K562 (cell line): ENCODE data around the gene FGFR4. TPM values are rescaled to one million over a fixed set of nuclear protein-coding genes. Genes with fewer than 3 reads are reported as not detected.

ENCODE experiments used
- ATF7 ChIP-seq: fragments of 450-650 bp; IDR thresholded peaks from 2 replicates; pipeline ENCODE4 v1.7.1; 2014; ENCODE audit warnings: mild to moderate bottlenecking, moderate library complexity
- GATAD2B ChIP-seq: fragments of 450-650 bp; IDR thresholded peaks from 2 replicates; pipeline ENCODE4 v1.6.1; 2017; ENCODE audit warnings: mild to moderate bottlenecking, borderline replicate concordance
- HEY1 ChIP-seq: fragments of 250-450 bp; sonication (Bioruptor Pico); IDR thresholded peaks from 2 replicates; pipeline ENCODE4 v1.5.0; 2020; ENCODE audit warnings: mild to moderate bottlenecking, moderate library complexity, borderline replicate concordance
- MCM5 ChIP-seq: fragments of 450-650 bp; IDR thresholded peaks from 2 replicates; pipeline ENCODE4 v1.6.1; 2016; ENCODE audit warnings: low read depth
- MTF1 ChIP-seq: fragments of 250-450 bp; sonication (Bioruptor Pico); IDR thresholded peaks from 2 replicates; pipeline ENCODE4 v1.9.0; 2021; ENCODE audit warnings: moderate library complexity, mild to moderate bottlenecking, inconsistent platforms, borderline replicate concordance
- MYBL2 ChIP-seq, 2 experiments: fragments of 450-650 bp in 1 of 2; sonication (generic) in 1 of 2; formaldehyde crosslinking in 1 of 2; IDR thresholded peaks; 2 replicates each; pipeline versions ENCODE4 v1.6.1 to v1.8.1; 2017 to 2022; ENCODE audit warnings: borderline replicate concordance in 1 of 2, inconsistent platforms in 1 of 2, low read depth in 1 of 2, mild to moderate bottlenecking in 1 of 2, missing genetic modification reagents in 1 of 2, moderate library complexity in 1 of 2
- RAD21 ChIP-seq, 2 experiments: fragments of 250-450 bp in 1 of 2; fragments of 450-650 bp in 1 of 2; sonication (Bioruptor Pico) in 1 of 2; formaldehyde crosslinking in 1 of 2; IDR thresholded peaks in 1 of 2; conservative IDR thresholded peaks in 1 of 2; 2 replicates each; pipeline versions ENCODE4 v1.4.0 to v1.8.0; 2020 to 2022; ENCODE audit warnings: mild to moderate bottlenecking in 2 of 2, moderate library complexity in 1 of 2
- SMAD4 ChIP-seq: fragments of 250-450 bp; sonication (Bioruptor Pico); conservative IDR thresholded peaks from 2 replicates; pipeline ENCODE4 v1.8.0; 2021; ENCODE audit warnings: inconsistent platforms, mild to moderate bottlenecking, moderate library complexity
- SMARCA5 ChIP-seq: fragments of 450-650 bp; IDR thresholded peaks from 2 replicates; pipeline ENCODE4 v1.6.1; 2016
- STAG1 ChIP-seq: sonication (generic); formaldehyde crosslinking; IDR thresholded peaks from 2 replicates; pipeline ENCODE4 v1.5.0; 2020; ENCODE audit warnings: missing genetic modification reagents, borderline replicate concordance
- ZBTB7A ChIP-seq: IDR thresholded peaks from 2 replicates; pipeline ENCODE4 v1.6.1; 2011; ENCODE audit warnings: low read depth, mild to moderate bottlenecking, low read length, moderate library complexity, borderline replicate concordance; ENCODE audit not compliant: control insufficient read depth
- ZFP36 ChIP-seq: fragments of 150-350 bp; IDR thresholded peaks from 2 replicates; pipeline ENCODE4 v1.6.1; 2018; ENCODE audit warnings: low read length, low read depth; ENCODE audit not compliant: partially characterized antibody
- ZNF3 ChIP-seq: fragments of 250-450 bp; sonication (Bioruptor Pico); IDR thresholded peaks from 2 replicates; pipeline ENCODE4 v1.5.0; 2021; ENCODE audit warnings: mild to moderate bottlenecking, moderate library complexity
- ZNF41 ChIP-seq: fragments of 250-450 bp; sonication (Bioruptor Pico); conservative IDR thresholded peaks from 2 replicates; pipeline ENCODE4 v1.4.0; 2020; ENCODE audit warnings: mild to moderate bottlenecking
- ZNF445 ChIP-seq: fragments of 250-450 bp; sonication (Bioruptor Pico); IDR thresholded peaks from 2 replicates; pipeline ENCODE4 v1.4.0; 2020; ENCODE audit warnings: low read depth, mild to moderate bottlenecking, moderate library complexity
- ZNF696 ChIP-seq: fragments of 250-450 bp; sonication (Bioruptor Pico); conservative IDR thresholded peaks from 2 replicates; pipeline ENCODE4 v1.4.0; 2020; ENCODE audit warnings: mild to moderate bottlenecking, moderate library complexity
- ZNF778 ChIP-seq: fragments of 450-650 bp; formaldehyde crosslinking; IDR thresholded peaks from 2 replicates; pipeline ENCODE4 v1.4.0; 2020; ENCODE audit warnings: mild to moderate bottlenecking, moderate library complexity
- polyA plus RNA-seq, 8 experiments: library from polyadenylated mRNA; depleted of rRNA in 4 of 8; stranded (reverse) in 5 of 8; unstranded in 3 of 8; fragments of >200 nt; fragmentation: Nextera tagmentation in 2 of 8; fragmentation: Illumina TruSeq in 1 of 8; extraction: Ambion mirVana in 2 of 8; extraction: Trizol in 1 of 8; gene quantifications; 2 replicates each; pipeline versions ENCODE4 v1.2.1 to v1.2.3, GENCODE V29; 2011 to 2014; ENCODE audit warnings: inconsistent platforms in 1 of 8, missing spikeins in 1 of 8
- total RNA-seq, 7 experiments: library from RNA; depleted of rRNA in 6 of 7; stranded (reverse); fragments of >200 nt in 6 of 7; fragmentation: Illumina TruSeq in 2 of 7; extraction: Trizol in 2 of 7; gene quantifications; 2 replicates each; pipeline versions ENCODE4 v1.2.1 to v1.2.3, GENCODE V29; 2011 to 2021; ENCODE audit warnings: low replicate concordance in 1 of 7
- TF ChIP-seq, protein P1 (sequence below): sonication (generic); formaldehyde crosslinking; IDR thresholded peaks from 2 replicates; pipeline ENCODE4 v1.8.1; 2022; ENCODE audit warnings: missing genetic modification reagents
- TF ChIP-seq, protein P2 (sequence below): sonication (generic); formaldehyde crosslinking; IDR thresholded peaks from 2 replicates; pipeline ENCODE4 v1.8.0; 2022; ENCODE audit warnings: missing genetic modification reagents, mild to moderate bottlenecking, moderate library complexity, borderline replicate concordance
- TF ChIP-seq, protein P3 (sequence below): sonication (generic); formaldehyde crosslinking; IDR thresholded peaks from 2 replicates; pipeline ENCODE4 v1.8.1; 2023; ENCODE audit warnings: mild to moderate bottlenecking, missing genetic modification reagents
- TF ChIP-seq, protein P4 (sequence below): fragments of 250-450 bp; sonication (Bioruptor Pico); IDR thresholded peaks from 2 replicates; pipeline ENCODE4 v1.5.1; 2021; ENCODE audit warnings: mild to moderate bottlenecking

Gene FGFR4
- total and polyA plus RNA-seq, 9 of the 15 experiments (the other 6 are each of a cell fraction or from before 2014, with no cell fraction given): 0.76 to 35.4 (median 7.5) TPM

DNA sequence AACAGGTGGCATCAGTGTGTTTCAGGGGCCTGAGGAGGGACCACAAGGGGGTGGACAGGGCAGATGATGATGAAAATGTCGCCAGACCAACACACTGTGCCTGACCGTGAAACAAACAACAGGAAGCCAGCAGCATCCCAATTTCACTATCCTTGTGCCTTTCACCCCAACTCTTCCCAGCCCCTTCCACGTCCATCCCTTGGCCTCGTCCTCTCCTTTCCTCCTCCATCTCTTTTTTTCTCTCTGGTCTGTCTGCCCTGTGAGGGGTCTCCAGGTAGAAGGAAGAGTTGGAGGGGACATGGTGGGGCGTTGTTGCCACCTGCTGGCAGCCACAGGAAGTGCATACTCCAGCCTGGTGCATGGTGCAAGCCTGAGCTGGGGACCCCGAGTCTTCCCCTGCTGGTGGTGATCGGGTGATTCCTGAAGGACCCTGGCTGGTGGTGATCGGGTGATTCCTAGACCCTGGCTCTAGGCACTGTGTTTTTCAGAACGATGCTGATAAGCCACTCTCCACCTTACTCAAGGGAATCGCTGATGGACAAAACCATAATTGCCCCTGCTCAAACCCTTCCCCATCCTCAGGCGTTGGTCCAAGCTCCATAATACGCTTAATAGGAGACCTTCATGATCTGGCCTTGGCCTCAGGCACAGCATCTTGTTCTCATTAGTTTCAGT is 25.1 kb downstream of the FGFR4 start (continued):
- 0 out of 2 replicates have a peak, but pooled peaks have one; percentile 22 for TF ChIP-seq ATF7
- TF ChIP-seq ZFP36: peak; percentile 3
- TF ChIP-seq HEY1 (CRISPR knock-in tag): no peak
- no peak for TF ChIP-seq ZNF696 (CRISPR knock-in tag)
- no peak for TF ChIP-seq SMAD4 (CRISPR knock-in tag)
- no peak for TF ChIP-seq GATAD2B
- peak; percentile 28; the same call in 1 of the 2 replicates for TF ChIP-seq SMARCA5
- TF ChIP-seq ZNF778 (CRISPR knock-in tag): no peak
- TF ChIP-seq, protein P1, sequence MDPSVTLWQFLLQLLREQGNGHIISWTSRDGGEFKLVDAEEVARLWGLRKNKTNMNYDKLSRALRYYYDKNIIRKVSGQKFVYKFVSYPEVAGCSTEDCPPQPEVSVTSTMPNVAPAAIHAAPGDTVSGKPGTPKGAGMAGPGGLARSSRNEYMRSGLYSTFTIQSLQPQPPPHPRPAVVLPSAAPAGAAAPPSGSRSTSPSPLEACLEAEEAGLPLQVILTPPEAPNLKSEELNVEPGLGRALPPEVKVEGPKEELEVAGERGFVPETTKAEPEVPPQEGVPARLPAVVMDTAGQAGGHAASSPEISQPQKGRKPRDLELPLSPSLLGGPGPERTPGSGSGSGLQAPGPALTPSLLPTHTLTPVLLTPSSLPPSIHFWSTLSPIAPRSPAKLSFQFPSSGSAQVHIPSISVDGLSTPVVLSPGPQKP (CRISPR knock-in tag): no peak
- no peak for TF ChIP-seq MCM5
- peak; percentile 81 to 95 for TF ChIP-seq RAD21 (CRISPR knock-in tag; conservative IDR thresholded peaks at IDR 0.05 in 1 of 2, IDR thresholded peaks at IDR 0.05 in 1 of 2)
- no peak for TF ChIP-seq ZNF41 (CRISPR knock-in tag)
- TF ChIP-seq, protein P2, sequence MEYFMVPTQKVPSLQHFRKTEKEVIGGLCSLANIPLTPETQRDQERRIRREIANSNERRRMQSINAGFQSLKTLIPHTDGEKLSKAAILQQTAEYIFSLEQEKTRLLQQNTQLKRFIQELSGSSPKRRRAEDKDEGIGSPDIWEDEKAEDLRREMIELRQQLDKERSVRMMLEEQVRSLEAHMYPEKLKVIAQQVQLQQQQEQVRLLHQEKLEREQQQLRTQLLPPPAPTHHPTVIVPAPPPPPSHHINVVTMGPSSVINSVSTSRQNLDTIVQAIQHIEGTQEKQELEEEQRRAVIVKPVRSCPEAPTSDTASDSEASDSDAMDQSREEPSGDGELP (CRISPR knock-in tag): peak; percentile 28; the same call in 1 of the 2 replicates
- TF ChIP-seq, protein P3, sequence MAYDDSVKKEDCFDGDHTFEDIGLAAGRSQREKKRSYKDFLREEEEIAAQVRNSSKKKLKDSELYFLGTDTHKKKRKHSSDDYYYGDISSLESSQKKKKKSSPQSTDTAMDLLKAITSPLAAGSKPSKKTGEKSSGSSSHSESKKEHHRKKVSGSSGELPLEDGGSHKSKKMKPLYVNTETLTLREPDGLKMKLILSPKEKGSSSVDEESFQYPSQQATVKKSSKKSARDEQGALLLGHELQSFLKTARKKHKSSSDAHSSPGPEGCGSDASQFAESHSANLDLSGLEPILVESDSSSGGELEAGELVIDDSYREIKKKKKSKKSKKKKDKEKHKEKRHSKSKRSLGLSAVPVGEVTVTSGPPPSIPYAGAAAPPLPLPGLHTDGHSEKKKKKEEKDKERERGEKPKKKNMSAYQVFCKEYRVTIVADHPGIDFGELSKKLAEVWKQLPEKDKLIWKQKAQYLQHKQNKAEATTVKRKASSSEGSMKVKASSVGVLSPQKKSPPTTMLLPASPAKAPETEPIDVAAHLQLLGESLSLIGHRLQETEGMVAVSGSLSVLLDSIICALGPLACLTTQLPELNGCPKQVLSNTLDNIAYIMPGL (CRISPR knock-in tag): no peak
- no peak for TF ChIP-seq MYBL2 (IDR thresholded peaks at IDR 0.05; ENCODE audit: low read depth)
- no peak for TF ChIP-seq MYBL2 (CRISPR knock-in tag; IDR thresholded peaks at IDR 0.05; ENCODE audit: borderline replicate concordance)
- peak; percentile 97 for TF ChIP-seq STAG1 (CRISPR knock-in tag)
- TF ChIP-seq ZNF3 (CRISPR knock-in tag): no peak
- TF ChIP-seq, protein P4, sequence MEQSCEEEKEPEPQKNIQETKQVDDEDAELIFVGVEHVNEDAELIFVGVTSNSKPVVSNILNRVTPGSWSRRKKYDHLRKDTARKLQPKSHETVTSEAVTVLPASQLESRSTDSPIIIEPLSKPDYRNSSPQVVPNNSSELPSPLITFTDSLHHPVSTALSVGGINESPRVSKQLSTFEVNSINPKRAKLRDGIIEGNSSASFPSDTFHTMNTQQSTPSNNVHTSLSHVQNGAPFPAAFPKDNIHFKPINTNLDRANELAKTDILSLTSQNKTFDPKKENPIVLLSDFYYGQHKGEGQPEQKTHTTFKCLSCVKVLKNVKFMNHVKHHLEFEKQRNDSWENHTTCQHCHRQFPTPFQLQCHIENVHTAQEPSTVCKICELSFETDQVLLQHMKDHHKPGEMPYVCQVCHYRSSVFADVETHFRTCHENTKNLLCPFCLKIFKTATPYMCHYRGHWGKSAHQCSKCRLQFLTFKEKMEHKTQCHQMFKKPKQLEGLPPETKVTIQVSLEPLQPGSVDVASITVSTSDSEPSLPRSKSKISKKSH (CRISPR knock-in tag): no peak
- peak; percentile 65; the same call in 1 of the 2 replicates for TF ChIP-seq ZBTB7A
- no peak for TF ChIP-seq ZNF445 (CRISPR knock-in tag)
- TF ChIP-seq MTF1 (CRISPR knock-in tag): no peak
